GM11168 (cell line): ENCODE data around the gene KIAA1958.
"Not testable (repeated sequence)": the region's sequence is repeated elsewhere in the genome, so short reads cannot be mapped to it uniquely, and the experiment has no call there.

Experiments
- in situ Hi-C: fragments of 300-500 bp; cut with MboI; formaldehyde crosslinking; loops from one replicate; pipeline ENCODE4 v1.12.0; 2022; ENCODE audit warnings: low sequenced_read_pairs; ENCODE audit not compliant: unreplicated experiment

KIAA1958 gene

DNA sequence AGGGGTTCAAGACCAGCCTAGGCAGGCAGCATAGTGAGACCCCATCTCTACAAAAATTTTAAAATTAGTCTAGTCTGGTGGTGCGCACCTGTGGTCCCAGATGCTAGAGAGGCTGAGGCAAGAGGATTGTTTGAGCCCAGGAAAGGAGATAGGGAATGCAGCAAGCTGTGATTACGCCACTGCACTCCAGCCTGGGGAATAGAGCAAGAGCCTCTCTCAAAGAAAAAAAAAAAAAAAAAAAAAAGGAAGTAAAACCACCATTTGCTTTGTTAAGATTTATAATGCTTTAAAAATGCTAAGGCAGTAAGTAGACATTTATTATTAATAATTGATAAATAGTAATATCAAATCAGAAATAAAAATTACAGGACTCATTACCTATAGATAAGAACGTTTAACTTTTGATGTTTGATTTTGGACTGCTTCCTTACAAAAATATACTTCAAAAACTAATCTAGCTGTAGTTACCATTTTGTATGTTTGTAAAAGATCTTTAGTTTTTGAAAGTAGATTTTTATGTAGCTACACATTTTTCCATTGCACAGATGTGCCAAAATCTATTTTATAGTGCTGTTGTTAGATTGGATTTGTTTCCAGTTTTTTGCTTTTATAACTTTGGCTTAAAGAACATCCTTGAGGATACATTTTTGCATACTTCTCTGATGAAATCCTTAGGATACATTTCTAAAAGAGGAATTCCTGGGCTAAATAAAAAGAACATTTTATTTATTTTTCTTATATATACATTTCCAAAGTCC is 144.9 kb downstream of the KIAA1958 start:
- in situ Hi-C loops: no loop called here

DNA sequence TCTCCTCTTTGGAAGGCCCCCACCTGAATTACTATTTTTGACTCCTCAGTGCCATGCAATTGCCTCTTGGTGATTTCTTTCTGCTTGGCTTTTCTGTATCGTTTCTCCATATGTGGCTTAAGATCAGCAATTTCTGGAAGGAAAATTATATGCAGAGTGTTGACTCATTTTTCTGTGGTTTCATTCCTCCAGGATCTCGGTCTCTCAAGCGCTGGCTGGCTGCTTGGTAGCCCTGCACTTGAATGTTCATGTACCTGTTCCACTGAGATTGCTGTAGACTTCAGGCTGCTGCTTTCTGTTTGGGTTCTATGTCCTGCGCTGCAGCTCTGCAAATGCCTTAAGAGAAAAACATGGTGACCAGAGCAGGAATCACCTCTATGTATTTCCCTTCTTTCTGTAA is 153.7 kb downstream of the KIAA1958 start:
- in situ Hi-C loops: no loop called here

DNA sequence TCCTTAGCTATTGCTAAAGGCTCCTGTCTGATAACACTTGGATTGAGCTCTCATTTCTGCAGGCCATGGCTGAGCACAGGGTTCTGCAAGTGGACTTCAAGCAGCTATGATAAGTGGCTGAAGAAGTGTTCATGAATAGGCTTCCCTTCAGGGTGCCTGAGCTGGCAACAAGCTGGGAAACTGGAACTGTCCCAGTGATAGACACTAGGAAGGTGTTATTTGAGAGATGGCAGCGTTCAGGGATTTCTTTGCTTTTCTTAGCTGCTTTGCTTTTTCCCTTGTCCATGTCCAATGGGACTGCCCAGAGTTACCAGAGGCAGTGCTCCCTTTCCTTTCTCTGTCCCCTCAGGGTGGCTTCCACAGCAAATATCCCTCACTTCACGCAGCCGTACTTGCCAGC is 155.5 kb downstream of the KIAA1958 start:
- in situ Hi-C loops: no loop called here

DNA sequence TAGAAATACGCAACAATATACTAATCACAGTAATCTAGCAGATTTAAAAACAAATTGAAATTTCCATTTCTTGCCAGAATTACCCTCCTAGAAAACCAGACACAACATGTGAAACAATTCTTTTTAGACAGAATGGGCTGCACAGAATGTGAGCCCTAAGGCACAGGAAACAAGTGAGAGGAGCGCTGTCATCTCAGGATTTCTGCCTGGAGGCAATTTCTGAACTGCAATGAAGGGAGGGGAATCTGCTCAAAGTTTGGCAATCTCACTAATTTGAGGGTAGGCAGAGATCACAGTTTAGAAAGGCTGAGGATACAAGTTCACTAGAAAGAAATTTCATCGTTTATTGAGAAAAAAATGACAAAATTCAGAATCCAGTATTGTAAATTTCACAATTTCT is 161.0 kb downstream of the KIAA1958 start:
- in situ Hi-C loops: no loop called here

DNA sequence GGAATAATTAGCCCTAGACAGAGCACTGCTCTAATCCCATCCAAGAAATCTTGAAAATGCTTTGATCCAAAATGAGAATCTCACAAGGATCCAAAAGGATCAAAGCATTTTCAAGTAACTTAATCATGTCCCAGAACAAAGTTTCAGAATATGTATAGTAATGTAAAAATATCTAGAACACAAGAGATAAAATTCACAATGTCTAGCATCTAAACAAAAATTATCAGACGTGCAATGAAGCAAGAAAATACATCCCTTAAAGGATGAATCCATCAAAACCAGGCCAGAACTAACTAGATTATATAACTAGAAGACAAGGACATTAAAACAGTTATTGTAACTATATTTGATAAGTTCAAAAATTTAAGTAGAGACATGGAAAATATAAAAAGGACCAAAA is 162.0 kb downstream of the KIAA1958 start:
- in situ Hi-C loops: no loop called here

DNA sequence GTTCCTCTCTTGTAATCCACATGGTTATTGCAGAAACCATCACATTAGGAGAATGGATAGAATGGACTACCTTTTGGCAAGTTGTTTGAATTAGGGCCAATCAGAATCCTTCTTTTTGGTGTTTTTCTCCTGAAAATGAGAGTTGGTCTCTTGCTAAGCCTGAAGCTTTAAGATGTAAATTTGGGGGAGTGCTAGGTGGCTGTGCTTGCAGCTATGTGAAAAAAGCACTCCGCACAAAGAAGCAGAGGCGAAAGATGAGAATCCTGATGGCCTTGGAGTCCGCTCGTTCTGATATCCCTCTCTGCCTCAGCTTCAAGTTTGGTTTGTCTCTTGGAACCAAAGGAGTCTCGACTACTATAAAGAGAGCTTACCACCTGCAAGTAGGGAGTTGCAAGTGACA is 167.7 kb downstream of the KIAA1958 start:
- in situ Hi-C loops: no loop called here

DNA sequence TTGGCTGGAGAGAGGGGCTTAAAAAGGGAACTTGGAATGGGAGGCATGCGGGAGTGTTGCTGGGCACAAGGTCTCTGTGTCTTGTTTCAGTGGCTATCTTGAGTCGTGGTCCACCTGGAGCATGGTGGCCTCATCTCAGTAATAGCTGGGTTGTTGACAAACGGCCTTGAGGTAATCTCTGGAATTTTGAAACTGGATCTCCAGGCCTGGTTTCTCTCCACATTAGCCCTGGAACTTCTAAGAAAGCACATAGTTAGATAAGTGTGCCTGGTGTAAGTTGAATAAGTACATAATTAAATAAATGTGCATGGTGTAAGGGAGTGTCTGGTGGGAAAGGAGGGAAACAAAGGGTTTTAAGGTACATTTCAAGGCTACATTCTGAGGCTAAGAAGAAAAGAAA is 169.0 kb downstream of the KIAA1958 start:
- in situ Hi-C loops: no loop called here

DNA sequence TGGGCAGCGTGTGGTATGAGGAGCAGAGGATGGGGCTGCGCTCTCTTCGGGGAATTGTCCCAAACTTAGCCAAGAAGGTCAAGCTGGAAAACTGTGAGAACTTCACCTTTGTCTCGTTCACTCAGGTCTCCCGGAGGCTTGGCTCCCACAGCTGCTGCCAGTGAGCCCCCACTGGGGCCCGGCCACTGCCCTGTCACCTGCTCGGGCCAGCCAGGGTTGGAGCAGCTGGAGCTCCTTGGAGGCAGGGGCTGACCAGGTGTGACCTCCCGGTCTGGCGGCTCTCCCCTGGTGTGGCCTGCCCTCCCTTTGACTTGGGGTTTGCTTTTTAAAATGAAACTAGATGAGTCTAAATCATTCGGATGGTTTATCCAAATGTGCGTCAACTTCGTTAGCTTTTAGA is 173.3 kb downstream of the KIAA1958 start:
- in situ Hi-C loops: no loop called here

DNA sequence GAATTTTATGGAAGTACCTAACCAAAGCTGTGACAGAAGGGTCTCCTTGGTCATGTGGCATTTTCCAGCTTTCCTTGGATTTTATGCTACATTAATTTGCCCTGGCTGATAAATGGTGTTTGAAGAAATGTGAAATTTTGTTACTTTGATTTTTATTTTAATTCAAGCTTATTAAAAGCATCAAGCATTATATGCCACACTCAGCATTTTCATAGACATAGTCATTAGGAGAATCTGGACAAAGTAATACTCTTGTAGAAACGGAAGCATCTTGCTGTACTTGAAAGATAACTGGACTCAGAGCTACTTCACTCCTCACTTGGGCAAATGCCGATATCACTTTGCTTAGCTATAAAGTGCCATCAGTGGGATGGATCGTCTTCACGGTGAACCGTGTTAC is 177.1 kb downstream of the KIAA1958 start:
- in situ Hi-C loops: no loop called here

DNA sequence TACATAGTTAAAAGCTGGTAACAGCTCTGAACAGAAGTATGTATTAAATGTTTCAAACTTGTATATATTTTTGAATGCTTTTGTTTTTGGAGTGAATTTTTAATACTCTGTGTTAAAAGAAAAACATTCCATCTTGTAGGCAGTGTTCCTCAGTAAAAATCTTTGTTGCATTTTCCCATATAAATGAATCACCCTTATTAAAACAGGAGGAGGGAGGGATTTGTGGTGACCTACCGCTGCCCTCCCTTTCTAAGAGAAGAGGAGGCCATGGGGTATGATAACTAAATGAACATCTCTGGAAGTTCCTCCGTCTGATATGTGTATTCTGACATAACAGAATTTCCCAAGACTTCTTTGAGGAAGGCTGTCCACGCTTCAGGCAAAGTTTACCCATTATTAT is 177.9 kb downstream of the KIAA1958 start:
- in situ Hi-C loops: no loop called here

DNA sequence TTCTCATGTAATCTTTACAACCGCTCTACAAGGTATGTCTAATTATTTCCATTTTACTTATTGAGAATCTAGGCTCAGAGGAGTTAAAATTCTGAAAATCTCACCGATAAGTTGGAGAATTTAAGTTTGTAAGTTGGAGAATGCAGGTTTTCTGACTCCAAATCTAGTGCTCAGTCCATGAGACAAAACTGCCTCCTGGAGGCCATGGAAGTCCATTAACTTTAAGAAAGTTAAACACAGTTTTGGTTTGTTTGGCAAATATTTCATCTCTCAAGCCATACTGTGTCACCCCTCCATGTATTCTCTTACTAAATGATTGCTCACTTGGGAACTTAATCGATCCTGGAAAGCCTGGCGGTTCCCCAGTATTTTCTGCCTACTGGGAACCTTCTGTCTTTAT is 178.7 kb downstream of the KIAA1958 start:
- in situ Hi-C loops: no loop called here

DNA sequence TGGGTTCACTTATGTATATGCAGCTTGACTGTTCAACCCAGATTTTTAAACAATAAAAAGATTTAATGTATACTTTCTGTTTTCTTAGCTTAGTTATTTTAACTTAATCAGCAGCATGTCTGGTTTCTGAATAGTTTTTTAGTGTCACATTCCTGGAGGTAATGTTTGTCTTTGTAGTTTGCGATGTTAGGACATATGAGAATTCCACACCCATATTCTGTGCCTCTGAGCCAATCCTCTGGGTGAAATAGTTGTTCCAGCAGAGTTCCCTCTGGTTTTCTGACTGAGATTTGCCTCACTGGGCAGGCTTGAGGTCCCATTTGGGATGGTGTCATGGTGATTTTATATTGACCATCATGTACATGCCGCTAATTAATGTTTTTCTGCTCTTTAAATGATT is 182.7 kb downstream of the KIAA1958 start:
- in situ Hi-C loops: no loop called here

DNA sequence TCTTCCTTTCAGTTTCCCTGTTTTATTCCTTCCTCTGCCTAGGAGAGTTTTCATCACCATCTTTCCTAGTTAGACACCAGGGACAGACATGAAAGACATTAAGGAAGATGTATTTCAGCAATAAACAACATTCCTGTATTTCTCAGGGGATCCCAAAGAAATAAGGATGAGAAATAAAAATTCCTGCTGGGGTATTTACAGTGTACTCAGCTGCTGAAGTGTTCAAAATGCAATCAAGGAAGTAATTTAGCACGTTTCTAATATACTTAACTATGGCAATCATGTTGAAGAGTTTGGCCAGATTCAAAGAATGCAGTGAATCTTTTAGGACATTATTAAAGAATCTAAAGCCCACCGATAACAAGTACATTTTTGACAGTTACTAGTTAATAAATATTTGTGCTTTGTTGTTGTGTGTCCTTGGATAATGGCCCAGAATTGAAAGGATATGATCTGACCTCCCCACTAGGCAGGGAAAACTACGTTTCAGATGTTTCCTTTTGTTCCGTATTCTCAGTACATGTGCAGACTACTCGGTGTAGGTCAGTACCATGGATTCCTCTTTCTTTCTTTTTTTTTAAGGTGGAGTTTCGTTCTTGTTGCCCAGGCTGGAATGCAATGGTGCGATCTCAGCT is 184.5 kb downstream of the KIAA1958 start:
- in situ Hi-C loops: no loop called here

DNA sequence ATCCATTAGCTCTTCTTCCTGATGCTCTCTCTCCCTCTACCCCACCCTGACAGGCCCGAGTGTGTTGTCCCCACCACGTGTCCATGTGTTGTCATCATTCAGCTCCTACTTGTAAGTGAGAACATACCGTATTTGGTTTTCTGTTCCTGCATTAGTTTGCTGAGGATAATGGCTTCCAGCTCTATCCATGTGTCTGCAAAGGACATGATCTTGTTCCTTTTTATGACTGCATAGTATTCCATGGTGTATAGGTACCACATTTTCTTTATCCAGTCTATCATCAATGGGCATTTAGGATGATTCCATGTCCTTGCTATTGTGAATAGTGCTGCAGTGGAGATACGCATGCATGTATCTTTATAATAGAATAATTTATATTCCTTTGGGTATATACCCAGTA is 186.6 kb downstream of the KIAA1958 start:
- in situ Hi-C loops: not testable (repeated sequence)

DNA sequence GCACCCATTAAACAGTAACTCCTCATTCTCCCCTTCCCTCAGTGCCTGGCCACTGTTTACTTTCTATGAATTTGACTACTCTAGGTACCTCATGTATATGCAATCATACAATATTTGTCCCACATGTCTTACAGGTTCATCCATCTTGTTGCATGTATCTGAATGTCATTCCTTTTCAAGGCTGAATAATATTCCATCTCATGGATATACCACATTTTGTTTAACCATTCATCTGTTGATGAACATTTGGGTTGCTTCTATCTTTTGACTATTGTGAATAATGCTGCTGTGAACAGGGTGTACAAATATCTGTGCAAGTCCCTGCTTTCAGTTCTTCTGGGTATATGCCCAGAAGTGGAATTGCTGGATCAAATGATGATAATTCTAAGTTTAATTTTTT is 190.4 kb downstream of the KIAA1958 start:
- in situ Hi-C loops: no loop called here

DNA sequence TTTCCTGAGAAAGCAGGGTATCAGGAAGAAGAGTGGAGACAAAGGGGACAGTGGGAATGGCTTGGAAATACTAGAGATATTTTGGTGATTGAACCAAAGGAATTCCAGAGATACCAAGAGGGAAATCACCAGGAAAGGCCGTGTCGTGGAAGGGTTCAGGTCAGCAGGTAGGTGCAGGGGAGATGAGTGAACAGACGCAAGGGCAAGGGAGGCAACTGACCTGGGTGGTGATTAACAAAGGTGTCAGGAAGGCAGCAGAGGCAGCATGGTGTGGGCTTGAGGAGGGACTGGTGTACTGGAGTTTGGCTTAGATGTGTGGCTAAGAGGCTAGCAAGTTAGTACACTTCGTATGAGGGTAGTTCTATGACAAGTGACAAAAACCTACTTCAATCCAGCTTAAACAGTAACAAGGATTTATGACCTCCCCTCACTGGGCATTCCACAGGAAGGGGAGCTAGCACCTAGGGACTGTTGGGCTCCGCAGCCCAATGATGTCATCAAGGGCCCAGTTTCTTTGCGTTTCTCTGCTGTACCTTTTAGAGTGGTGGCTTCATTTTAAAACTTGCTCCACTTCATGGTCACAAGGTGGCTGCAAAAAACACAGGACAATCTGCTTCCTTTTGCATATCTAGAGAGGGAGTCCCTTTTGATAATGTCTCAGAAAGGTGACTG is 194.2 kb downstream of the KIAA1958 start:
- in situ Hi-C loops: no loop called here

DNA sequence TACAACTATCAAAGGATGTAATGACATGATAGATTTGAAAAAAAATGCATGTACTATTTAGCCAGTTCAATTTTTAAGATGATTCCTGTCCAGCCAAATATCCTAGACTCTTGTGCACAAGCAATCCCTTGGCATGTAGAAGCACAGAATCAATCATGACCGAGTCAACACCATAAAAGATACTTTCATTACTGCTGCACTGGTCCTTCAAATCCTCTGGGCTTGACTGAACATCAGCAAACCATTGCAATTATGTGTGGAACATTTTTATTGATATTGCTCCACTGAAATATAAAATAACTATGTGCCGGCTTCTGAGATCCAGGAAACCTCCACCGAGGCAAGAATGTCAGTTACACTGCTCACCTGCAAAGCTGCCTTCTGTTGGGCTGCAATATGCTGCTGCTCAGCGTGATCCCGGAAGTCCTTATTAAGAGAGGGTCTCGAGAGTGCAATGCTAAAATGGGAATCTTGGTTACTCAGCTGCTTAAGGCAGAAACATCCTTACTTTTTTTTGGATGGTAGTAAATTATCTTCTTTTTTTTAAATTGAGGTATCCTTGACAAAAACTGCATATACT is 202.6 kb downstream of the KIAA1958 start:
- in situ Hi-C loops: no loop called here

DNA sequence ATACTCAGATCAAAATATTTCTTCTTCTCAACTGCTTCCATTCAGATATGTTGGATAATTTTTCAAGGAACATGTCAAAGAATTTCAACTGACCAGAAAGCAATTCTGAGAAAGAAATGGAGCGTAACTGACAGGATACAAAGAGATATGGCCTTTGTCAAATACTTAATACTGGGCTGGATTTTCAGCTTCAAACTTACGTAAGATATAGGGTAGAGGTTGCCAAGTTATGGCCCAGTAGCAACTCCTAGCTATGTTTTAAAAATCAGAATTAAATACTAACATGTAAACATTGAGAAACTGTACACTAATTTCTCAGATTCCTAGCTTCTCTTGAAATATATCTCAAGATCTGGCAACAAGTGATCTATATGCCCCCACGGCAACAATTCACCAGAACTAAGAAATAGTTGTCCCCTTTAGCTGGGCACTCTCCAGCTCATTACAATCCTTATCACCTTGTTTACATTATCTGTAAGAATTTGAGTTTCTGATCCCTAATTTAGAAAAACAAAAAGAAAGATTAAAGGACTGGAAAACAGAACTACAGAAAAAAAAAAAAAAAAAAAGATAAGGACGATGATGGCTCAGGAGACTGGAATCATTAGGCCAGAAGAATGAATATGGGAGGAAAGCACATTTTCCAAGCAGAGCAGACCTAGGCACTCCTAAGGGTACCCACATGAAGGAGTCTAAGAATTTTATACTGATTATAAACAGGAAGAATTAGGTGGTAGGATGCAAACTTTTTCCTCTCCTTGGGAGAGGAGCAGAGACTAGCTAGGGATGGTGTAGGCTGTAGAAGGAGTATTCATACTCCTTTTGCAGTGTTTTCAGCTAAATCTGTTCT is 208.3 kb downstream of the KIAA1958 start:
- in situ Hi-C loops: no loop called here

DNA sequence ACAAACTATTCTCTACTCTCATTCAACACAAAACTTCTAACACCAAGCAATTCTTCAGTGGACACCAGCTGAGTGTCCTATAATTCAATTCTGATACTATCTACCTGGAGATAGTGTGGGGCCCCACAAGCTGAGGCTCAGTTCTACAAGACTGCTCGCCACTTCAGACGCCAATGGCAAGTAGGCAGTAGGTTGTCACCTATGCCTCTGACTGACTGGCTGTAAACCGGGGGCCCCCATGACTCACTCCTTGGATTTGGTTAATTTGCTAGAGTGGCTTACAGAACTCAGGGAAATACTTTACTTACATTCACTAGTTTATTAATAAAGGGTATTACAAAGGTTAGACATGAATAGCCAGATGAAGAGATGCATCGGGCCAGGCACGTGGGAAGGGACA is 209.8 kb downstream of the KIAA1958 start:
- in situ Hi-C loops: no loop called here

DNA sequence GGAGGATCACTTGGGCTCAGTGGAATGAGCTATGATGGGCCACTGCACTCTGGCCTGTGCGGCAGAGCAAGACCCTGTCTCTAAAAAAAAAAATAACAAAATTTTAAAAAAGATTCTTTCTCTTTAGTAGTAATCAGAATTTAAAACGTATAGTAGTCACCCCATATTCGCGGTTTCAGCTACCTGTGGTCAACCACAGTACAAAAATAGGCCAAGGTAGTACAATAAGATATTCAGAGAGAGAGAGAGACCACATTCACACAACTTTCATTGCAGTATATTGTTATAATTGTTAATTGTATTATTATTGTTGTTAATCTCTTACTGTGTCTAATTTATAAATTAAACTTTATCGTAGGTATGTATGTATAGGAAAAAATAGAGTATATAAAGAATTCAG is 212.6 kb downstream of the KIAA1958 start:
- in situ Hi-C loops: no loop called here
